Fibroblast of the aortic adventitia (primary cell): ENCODE data around the gene ITGB2. TPM values are rescaled to one million over a fixed set of nuclear protein-coding genes. Genes with fewer than 3 reads are reported as not detected.

Source experiments
- DNase-seq: peaks from one replicate; pipeline ENCODE4 v3.0.0-alpha.2; 2010; ENCODE audit warnings: low read depth
- H3K4me3 ChIP-seq: 2 replicates; pipeline ENCODE4 v1.5.1; 2011; ENCODE audit warnings: low read depth, mild to moderate bottlenecking, control low read depth, low read length, moderate library complexity
- total RNA-seq: library from RNA; depleted of rRNA; stranded (reverse); fragments of >200 nt; gene quantifications from 2 replicates; pipeline ENCODE4 v1.2.3, GENCODE V29; 2012; ENCODE audit warnings: low replicate concordance
- TF ChIP-seq, protein P1 (sequence below): IDR thresholded peaks from 2 replicates; pipeline ENCODE4 v1.5.1; 2011; ENCODE audit warnings: mild to moderate bottlenecking, low read length, control low read depth, inconsistent platforms; ENCODE audit not compliant: insufficient read depth

The ITGB2 gene
- total RNA-seq, 1 donor: 0.09 TPM

- TF ChIP-seq, protein P1, sequence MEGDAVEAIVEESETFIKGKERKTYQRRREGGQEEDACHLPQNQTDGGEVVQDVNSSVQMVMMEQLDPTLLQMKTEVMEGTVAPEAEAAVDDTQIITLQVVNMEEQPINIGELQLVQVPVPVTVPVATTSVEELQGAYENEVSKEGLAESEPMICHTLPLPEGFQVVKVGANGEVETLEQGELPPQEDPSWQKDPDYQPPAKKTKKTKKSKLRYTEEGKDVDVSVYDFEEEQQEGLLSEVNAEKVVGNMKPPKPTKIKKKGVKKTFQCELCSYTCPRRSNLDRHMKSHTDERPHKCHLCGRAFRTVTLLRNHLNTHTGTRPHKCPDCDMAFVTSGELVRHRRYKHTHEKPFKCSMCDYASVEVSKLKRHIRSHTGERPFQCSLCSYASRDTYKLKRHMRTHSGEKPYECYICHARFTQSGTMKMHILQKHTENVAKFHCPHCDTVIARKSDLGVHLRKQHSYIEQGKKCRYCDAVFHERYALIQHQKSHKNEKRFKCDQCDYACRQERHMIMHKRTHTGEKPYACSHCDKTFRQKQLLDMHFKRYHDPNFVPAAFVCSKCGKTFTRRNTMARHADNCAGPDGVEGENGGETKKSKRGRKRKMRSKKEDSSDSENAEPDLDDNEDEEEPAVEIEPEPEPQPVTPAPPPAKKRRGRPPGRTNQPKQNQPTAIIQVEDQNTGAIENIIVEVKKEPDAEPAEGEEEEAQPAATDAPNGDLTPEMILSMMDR: no peak
- no peak overlapping the region for H3K4me3 ChIP-seq
- DNase-seq: no peak
These were observed 8.6 kb downstream of the ITGB2 start for GRCh38 chr21:44912158-44912473.

GRCh38 chr21:44911384-44912157, 9.1 kb downstream of the ITGB2 start:
- TF ChIP-seq, protein P1: no peak
- H3K4me3 ChIP-seq: no peak overlapping the region
- DNase-seq: no peak

GRCh38 chr21:44911068-44911383, 9.7 kb downstream of the ITGB2 start:
- H3K4me3 ChIP-seq: no peak overlapping the region
- TF ChIP-seq, protein P1: no peak
- DNase-seq: no peak

DNA sequence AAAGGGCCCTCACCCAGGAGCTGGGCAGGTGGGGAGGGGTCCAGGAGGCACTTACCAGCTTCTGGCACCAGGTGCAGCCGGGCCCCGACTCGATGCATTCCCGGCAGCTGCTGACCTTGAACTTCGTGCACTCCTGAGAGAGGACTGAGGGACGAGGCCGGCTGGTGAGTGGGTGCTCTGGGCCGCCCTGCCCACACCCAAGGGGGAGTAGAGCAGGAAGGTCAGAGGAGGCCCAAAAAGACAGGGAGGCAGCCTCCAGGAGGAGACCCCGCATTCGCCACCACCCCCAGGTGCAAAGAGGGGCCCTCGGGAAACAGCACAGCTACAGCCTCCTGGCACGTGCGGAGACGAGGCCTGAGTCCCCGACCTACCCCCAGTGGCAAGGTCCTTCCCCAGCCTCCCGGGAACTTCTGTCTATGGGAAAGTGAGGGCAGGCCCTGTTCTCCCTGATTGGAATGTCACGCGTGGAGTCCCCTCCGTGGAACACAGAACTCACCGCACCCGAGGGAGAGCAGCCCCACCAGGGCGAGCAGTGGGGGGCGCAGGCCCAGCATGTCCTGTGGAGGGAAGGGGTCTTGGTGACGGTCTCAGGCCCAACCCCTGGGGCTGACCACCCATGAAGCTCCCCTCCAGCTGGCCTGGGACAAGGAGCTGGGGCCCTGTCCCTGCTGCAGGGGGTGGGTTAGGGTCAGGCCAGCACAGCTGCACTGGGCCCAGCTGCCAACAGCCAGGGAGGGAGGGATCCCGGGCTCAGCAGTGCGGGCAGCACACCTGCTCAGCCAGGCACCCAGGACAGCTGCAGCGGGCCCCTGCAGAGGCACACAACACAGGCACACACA, 10.3 kb downstream of the ITGB2 start:
- no peak overlapping the region for H3K4me3 ChIP-seq
- TF ChIP-seq, protein P1: no peak
- no peak for DNase-seq

DNA sequence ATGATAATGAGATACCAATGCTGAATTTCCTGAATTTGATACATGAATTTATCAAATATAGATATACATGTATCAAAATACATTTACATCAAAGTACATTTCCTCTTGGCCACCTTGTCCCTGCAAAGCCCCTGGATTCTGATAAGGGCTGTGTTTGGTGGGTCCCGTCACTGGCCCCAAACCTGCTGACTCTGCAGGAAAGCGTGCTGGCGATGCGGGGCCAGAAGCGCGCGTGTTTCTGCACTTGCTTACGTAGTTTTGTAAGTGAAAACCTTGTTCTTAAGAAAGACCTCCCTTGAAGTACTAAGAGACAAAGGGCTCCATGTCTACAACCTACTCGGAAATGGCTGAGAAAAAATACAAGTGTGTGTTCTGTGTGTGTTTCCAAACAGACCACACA, 11.0 kb downstream of the ITGB2 start:
- no peak for DNase-seq
- H3K4me3 ChIP-seq: no peak overlapping the region
- TF ChIP-seq, protein P1: no peak

GRCh38 chr21:44908908-44909307, 11.8 kb downstream of the ITGB2 start:
- DNase-seq: no peak
- TF ChIP-seq, protein P1: no peak
- H3K4me3 ChIP-seq: no peak overlapping the region
